Stimulated activated CD4-positive, alpha-beta T cell treated with anti-CD3 and anti-CD28 coated beads, Interleukin-12 subunit alpha, Interleukin-12 subunit beta, amount 100 ng/mL, for 24 hours (primary cell): ENCODE measurements around the gene RALGDS.
"Not testable (repeated sequence)": the region's sequence is repeated elsewhere in the genome, so short reads cannot be mapped to it uniquely, and the experiment has no call there.

Experiments used
- DNase-seq, 2 experiments: peaks; one replicate each; pipeline ENCODE4 v3.0.0-alpha.2; 2020; ENCODE audit warnings: low read depth in 2 of 2

RALGDS gene

DNA sequence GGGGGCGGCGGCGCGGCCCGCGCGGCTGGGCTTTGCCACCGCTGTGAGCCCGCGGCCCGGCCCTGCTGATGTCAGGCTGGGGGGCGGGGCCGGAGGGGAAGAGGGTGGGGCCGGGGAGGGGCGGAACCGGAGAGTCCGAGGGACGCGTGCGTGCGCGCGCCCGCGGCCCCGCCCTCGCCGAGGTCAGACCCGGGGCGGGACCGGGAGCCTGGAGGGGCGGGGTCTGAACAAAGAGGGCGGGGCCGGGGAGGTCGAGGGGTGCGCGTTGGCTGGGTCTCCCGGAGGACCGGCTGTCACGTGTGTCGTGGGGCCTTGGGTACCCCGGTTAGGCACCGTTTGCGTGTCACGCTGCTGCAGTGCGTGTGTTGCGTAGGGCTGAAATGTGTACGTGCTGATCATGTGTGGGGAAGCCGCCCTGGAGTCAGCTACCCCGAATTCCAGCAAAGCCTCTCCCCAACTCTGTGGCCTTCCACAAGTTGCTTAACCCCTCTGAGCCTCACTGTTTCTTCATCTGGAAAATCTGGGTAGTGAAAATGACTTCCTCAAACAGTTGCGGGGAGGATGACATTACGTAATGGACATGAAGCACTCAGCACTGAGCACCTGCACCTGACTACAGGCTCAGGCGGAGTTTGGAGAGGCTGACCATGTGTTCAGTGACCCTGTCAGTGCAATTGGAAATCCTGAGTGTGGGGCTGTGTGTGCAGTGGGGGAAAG lies at the start of gene RALGDS:
Gene RALGDS, minus strand, starts transcription at position 43 of the 717 bp plus-strand sequence. CDS start 86 bp downstream, outside the sequence.
- peak; percentile 75 to 89 for DNase-seq

DNA sequence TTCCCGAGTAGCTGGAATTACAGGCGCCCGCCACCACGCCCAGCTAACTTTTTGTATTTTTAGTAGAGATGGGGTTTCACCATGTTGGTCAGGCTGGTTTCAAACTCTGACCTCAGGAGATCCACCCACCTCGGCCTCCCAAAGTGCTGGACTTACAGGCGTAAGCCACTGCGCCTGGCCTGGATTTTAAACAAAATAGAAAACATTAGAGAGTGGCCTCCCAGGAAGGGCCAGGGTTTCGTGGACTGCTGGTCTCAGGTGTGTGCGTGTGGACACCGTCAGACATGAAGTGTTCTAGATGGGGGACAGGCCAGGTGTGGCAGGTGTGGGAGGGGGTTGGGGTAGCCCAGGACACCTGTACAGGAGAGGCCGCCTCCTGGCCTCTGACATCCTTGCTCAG lies 49.7 kb upstream of the RALGDS start:
- no peak for DNase-seq

DNA sequence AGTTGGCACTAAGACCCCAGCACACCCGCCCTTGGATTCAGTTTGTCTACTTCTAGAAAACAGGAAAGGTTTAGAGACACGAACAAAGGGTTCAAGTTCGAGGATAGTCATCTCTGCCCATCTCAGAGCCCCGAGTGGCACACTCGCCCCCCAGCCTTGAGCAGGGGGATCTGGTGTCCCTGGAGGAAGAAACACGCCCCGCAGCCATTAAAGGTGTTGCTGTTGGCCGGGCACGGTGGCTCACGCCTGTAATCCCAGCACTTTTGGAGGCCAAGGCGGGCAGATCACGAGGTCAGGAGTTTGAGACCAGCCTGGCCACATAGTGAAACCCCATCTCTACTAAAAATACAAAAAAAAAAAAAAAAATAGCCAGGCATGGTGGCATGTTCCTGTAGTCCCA lies 48.6 kb upstream of the RALGDS start:
- not testable (repeated sequence) for DNase-seq

DNA sequence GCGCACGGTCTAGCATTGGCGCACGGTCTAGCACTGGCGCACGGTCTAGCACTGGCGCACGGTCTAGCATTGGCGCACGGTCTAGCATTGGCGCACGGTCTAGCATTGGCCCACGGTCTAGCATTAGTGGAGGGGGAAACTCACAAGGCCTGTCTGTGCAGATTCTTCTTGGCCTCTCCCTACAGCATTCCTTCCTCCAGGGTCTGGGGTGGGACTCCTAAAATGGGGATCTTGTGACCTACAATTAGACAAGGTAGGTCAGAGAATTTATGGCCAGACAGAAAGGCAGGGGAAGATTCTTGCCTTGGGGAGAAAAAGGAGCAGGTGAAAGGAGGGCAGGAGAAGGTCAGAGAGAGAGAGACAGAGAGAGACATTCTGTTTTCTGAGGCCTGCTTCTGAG lies 48.1 kb upstream of the RALGDS start:
- no peak for DNase-seq

DNA sequence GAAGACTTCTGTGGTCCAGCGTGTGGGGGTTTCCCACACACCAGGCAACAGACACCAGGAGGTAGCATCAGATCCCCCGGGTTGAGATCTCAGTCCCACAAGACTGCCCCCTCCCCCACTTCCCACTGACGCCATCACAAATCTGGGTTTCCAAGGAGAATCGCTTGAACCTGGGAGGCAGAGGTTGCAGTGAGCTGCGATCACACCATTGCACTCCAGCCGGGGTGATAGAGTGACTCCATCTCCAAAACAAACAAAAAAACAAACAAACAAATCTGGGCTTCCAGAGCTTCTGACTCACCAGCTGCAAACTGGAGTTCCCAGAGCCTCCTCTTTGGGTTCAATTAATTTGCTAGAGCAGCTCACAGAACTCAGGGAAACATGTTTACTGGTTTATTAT lies 47.4 kb upstream of the RALGDS start:
- DNase-seq, result no peak

DNA sequence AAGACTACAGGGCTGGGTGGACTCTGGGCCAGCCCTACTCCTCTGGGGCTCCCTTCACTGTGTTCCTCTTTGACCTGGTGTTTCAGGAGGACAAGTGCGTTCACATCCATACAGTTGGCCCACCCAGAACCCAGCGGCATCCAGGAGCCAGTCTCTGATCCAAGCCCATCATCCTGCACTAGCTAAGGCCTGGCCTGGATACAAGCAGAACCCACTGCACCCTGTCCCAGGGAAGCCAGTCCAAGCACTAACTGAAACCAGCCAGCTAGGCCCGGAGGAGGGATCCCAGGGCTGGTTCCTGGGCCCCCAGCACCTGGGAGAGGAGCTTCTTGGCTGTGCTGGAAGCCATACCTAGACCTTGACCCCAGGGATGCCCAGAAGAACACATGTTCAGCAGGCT lies 46.7 kb upstream of the RALGDS start:
- DNase-seq, result no peak

DNA sequence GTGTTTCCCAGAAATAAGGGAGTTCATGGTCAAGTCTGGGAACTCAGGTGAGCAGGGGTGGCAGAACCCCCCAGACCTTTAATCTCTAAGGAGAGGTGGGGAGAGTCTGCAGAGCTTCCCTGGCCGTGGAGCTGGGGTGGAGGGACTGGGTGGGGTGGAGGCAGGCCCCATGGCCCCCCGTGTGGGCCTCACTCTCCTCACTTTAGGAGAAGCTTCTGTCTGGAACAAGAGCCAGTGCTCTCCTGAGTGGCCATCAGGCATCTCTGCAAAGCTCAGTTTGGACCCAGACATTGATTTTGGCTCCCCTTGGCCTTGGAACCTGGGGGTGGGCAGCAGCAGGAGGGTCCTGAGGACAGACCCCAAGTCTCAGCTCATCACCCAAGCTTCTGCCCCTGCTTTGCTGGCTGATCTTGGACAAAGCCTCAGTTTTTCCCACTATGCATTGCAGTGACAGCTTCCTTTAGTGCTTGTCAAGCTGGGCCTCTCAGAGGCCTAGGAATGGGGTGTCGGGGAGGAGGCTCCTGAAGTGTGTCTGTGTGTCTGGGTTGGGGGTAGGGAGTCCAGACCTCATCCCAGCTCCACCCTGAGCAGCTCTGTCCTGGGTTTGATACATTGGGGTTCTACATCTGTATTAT lies 46.2 kb upstream of the RALGDS start:
- DNase-seq, result no peak

DNA sequence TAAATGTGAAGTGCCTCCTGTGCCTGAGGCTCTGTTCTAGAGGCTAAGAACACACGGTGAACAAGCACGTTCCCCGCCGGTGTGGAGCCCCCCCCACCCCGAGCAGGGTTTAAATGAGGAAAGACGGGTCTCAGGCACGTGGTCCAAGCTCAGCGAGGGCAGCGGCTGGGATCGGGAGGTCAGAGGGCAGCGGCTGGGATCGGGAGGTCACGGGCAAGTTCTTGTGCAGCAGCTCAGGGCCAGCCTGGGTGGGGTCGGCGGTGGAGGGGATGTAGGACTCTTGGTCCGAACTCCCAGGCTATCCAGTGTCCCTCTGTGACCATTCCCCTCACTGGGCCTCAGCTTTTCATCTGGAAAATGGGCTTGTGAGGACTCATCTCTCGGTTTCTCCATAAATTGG lies 45.4 kb upstream of the RALGDS start:
- no peak for DNase-seq

DNA sequence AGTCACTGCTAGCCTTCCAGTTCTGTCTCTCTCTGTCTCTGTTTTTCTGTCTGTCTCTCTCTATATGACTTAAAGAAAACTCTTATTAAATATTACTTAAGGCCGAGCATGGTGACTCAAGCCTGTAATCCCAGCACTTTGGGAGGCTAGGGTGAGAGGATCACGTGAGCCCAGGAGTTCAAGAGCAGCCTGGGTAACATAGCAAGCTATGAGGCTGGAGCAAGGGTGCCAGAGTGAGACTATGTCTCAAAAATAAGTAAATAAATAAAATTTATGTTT lies 44.4 kb upstream of the RALGDS start:
- DNase-seq, result no peak

DNA sequence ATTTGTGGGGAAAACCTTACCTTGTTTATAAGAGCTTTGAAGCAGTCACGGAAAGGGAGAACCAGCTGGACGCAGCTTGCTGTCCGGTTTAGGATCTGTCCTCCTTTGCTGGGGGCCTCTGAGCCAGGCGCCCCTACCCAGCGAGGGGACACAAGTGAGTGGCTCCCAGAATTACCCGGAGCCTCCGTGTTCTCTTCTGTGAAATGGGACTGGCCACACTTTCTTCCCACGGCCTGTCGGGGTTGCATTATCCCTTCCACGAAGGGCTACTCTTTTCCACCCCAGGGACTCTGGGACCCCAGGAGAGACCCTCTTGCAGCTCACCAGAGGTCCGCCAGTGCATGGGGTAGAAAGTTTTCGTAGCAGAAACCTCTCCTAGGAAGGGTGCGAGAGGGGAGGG lies 43.2 kb upstream of the RALGDS start:
- no peak for DNase-seq

DNA sequence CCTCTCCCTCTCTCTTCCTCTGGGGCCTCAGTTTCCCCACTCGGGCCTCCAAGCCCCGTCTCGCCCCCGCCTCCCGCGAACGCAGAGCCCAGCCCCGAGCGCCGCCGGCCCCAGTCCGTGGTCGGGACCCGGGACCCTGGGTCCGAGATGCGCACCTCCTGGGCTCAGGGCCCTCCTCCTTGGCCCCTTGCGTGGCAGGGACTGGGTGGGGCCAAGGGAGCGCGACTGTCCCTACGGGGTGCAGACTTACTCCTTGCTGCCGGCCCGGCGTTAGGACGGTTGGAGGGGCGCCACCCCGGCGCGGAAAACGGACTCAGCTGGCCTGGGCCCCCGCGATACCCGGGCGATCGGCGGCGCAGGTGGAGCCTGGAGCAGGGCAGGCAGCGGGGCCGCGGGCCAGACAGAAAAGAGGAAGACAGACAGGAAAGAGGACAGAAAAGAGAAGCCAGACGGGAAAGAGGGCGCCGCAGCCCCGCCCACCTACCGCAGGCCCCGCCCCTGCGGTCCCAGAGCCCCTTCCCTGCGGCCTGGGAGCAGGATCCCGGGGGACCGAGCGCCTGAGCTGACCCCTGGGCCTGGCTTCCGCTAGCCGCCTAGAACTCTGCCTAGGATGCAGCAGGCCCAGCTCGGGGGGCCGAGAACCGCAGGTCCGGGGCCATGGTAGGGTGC lies 42.6 kb upstream of the RALGDS start, which contains the start of gene GBGT1:
Gene GBGT1, minus strand, starts transcription at position 411 of the 669 bp plus-strand sequence. CDS start 1,502 bp downstream, outside the sequence.
- peak in 1 of 2 experiments; percentile 24 for DNase-seq

DNA sequence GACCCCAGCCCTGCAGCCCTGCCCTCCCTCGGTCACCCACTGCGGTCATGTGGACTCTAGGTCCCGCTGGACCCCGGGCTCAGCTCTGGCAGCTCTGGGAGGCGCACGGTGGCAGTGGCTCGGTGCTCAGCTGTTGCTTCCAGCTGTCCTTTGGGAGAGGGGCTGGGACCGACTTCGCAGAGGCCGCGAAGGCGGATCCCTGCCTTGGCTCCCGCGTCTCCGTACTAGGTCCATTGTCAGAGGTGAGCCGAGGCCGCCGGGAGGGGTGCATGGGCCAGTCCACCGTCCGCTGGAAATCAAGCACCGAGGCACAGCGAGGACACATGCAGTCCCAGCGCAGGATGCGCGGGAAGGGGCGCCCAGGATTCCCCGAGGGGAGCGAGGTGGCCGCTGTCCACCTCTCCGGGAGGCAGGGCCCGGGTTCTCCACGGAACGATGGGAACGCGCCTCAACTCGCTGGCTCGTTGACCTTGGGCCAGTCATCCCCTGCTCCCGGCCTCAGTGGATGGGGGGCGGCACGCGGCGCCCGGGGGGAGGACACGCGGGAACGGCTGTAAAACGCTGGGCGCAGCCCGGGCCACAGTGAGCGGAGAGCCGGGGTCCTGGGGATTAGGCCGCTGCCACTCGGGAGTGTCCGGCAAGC lies 41.9 kb upstream of the RALGDS start:
- no peak for DNase-seq

DNA sequence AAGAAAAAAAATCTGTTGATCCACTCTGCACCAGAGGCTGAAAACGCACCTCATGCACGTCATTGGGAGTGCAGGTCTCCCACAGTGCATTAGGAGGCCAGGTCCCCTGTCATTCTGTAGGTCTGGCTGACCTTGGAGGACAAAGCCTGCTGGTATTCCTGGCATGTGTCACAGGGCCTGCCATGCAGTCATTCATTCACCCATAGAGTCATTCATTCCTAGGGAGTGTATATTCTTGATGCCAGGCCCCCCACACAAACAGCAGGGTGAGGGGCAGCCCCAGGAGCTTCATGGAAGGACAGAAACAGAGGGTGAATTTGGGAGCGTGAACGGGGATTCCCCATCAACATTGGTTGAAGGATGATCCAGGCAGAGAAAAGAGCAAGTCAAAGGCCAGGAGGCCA lies 40.5 kb upstream of the RALGDS start:
- DNase-seq, result no peak

DNA sequence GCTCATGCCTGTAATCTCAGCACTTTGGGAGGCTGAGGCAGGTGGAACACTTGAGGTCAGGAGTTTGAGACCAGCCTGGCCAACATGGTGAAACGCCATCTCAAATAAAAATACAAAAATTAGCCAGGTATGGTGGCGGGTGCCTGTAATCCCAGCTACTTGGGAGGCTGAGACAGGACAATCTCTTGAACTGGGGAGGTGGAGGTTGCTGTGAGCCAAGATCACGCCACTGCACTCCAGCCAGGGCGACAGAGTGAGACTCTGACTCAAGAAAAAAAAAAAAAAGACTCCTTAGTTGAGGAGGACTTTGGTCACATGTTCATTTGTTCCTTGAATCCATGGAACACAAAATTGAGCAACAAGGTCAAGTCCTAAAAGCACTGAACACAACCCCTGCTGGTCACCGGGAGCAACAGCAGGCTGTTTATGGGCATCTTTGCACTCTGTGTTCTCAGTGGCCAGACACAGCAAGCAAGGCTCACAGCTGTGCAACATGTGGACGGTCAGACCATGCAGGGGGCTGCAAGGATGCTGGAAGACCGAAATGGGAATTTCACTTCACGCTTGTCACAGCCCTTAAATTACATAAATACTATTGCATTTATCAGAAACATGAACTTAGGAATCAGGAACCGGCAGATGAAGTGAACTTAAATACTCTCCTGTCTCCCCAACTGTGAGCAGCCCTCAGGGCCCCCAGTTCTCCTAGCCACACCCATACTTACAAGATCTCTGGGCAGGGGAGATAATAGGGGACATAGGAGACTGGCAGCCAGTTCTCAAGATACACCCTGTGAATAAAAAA lies 39.9 kb upstream of the RALGDS start:
- peak in 1 of 2 experiments; percentile 22 for DNase-seq

DNA sequence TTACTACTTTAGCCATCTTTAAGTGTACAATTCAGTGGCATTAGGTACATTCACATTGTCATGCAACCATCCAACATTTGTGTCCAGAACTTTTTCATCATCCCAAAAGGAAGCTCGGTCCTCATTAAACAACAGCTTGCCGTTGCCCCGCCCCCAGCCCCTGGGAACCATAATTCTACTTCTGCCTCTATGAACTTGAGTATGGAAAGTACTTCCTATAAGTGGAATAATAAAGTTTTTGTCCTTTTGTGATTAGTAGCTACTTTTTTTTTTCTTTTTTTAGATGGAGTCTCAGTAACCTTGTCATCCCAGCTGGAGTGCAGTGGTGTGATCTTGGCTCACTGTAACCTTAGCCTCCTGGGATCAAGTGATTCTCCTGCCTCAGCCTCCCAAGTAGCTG lies 37.7 kb upstream of the RALGDS start:
- no peak for DNase-seq

DNA sequence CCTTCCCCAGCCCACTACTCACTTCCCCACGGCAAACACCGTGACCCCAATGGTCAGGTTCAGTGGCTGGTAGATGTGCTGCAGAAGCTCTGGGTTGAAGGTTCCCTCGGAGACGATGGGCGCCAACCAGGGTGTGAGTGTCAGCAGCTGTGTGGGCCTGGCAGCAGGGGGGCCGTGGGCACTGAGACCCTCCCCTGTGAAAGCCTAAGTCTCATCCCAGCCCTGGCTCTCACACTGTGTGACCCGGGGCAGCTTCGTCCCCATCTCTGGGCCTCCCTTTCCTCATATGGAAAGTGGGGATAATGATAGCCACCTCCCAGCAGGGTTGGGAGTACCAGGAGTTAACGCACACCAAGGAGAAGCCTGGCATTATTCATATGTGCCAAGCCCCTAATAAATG lies 34.1 kb upstream of the RALGDS start:
- DNase-seq, result no peak

DNA sequence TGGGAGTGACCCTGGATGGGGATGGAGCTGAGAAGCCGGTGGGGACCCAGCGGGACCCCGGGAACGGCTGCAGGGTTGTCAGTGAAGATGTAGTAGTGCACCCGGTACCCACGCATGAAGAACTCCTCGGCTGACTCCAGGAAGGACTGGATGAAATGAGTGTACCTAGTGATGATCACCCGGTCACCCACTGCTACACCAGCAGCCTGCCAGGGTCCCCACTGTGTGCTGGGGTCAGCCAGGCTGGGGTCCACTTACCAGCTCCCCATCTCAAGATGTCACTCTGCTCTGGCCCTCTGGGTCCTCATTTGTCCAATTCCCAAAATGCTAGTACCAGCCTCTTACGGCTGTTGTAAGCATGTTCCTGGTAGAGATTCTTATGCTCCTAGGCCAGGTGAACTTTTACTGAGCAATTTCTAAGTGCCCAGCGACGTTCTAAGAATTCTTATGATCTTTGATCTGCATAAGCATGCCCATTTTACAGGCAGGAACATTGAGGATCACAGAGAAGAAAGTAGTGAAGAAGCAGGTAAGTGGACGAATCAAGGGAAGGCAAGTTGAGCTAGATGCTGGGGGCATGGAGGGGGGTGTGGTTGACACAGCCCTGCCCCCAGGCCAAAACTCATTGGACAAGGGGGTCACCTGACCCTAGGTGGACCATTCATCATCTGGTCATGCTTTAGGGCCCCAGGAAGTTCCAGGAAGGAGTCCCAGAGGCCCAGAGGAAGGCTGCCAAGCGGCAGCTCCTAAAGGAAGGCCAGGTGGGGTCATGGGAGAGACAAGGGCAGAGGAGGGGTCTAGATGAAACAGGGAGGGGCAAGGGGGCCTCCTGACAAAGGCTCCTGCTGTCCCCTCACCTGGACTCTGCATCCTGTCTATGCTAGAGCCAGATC lies 33.3 kb upstream of the RALGDS start:
- DNase-seq, result no peak

DNA sequence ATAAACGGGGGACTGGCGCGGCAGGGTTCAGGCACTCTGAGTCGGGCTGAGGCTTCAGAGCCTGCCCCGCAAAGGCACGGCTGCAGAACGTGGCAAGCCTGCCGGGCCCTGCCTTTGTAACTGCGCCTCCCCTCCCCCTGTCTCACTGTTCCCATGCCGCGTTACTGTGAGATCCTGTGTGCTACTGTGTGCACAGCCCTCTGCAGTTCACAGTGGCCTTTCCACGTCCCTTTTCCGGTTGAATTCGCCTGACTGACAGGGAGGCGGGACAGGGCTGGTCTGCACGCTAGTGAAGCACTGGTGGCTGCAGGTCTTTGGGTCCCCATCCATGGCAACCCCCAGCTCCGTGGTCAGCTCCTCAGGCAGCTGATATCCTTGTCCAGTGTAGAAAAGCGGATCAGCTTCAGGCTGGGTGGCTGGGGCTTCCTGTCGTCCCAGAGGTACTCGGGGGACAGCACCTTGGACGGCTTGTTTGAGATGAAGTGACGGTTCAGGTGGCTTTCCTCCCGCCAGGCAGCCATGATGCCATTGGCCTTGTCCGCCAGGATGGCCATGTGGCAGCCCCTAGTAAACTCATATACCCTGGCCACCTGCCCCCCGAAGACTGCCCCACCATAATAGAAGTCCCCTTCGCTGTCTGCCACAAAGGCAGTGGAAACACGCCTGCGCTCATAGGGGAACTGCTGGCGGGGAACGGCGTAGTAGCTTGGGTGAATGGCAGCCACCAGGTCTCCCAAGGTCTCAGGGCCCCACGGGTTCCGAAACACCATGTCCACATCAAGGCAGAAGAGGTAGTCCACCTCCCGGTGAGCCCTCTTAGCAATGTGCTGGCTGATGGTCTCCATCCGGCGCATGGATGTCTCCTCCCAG lies 32.4 kb upstream of the RALGDS start:
- DNase-seq, result no peak

DNA sequence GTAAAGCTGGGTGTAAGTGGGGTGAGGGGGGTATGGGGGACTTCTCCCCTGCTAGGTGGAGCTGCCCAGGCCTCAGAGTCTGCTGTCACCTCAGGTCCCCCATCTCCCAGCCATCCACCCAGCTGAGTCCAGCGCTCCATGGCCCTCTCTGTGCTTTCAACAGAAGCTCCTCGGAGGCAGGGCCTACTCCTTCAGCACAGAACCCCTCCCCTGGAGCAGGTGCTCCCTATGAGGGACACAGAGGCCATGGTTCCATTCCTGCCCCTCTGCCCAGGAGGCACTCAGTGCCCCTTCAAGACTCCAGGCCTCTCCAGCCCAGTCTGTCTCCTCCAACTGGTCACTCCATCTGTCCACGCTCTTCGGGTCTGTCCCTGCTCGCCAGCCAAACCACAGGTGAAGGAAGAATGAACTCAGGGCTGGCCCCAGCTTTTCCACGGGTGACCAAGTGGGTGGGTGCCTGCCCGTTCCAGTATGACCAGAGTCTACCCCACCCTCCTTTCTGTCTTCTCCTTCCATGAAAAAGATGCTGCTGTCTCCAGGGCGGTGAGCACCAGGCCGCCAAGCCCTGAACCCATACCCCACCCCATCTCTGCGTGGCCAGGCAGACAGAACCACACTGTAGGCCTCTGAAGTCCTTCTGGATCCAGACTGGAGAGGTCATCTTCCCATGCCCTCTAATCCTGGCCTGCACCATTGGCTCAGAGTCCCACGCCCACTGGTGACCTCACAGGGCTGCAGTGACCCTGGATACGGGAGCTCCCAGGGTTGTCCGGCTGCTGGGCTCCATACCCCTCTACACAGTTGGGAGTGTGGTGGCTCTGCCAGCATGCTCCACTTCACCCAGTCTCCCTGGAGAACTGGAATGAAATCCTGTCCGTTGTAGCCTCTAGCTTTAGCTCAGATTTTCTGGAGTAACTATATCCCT lies 30.8 kb upstream of the RALGDS start:
- no peak for DNase-seq
